Measurements from ENCODE around the gene GUCD1. TPM values are rescaled to one million over a fixed set of nuclear protein-coding genes. Genes with fewer than 3 reads are reported as not detected.

GUCD1 gene
- total RNA-seq, 2 experiments from 2014 or later, result 99.7 to 111 TPM

GRCh38 chr22:24566899-24567511 lies 12.1 kb upstream of the GUCD1 start:
- CTCF ChIA-PET, result no interaction called here
- Mint-ChIP-seq H3K4me3 (no peak overlapping the region), H3K27me3 (no peaks in the 10 kb centered on the region), H3K27ac (peak overlapping the region; percentile 30), H3K4me1 (ENCODE audit: low read depth) (peaks cover 36% of the 10 kb centered on the region), H3K9me3 (no peaks in the 10 kb centered on the region), H3K36me3 (ENCODE audit: low read depth) (peaks cover 43% of the 10 kb centered on the region)
- intact Hi-C loops (cut with micrococcal nuclease), result no loop called here
- DNase-seq, result no peak
- ATAC-seq, result no peak
- TF ChIP-seq, protein P1, sequence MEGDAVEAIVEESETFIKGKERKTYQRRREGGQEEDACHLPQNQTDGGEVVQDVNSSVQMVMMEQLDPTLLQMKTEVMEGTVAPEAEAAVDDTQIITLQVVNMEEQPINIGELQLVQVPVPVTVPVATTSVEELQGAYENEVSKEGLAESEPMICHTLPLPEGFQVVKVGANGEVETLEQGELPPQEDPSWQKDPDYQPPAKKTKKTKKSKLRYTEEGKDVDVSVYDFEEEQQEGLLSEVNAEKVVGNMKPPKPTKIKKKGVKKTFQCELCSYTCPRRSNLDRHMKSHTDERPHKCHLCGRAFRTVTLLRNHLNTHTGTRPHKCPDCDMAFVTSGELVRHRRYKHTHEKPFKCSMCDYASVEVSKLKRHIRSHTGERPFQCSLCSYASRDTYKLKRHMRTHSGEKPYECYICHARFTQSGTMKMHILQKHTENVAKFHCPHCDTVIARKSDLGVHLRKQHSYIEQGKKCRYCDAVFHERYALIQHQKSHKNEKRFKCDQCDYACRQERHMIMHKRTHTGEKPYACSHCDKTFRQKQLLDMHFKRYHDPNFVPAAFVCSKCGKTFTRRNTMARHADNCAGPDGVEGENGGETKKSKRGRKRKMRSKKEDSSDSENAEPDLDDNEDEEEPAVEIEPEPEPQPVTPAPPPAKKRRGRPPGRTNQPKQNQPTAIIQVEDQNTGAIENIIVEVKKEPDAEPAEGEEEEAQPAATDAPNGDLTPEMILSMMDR (IDR thresholded peaks at IDR 0.05), result no peak
- POLR2A ChIA-PET, result interaction anchor here (0.6 to 1.8 kb wide), 3 partner anchors 11 to 13 kb away, joined by 3 to 6 read pairs (median 5); partner anchors contain the start of gene SNRPD3

DNA sequence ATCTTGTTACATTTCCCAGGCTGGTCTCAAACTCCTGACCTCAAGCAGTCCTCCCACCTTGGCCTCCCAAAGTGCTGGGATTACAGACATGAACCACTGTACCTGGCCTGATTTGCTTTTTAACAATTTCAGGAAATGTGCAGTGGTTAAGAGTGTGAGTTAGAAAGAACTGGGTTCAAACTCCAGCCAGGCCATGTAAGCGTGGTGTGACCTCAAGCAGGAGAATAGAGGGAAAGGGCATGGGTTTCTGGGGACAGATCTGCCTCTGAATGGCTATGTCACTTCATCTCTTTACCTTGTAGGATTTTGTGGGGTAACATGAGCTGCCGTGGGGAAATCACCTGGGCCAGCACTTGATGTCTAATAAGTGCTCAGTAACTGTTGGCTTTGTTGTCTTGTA lies 10.1 kb upstream of the GUCD1 start:
- peaks cover 41% of the 10 kb centered on the region for H3K36me3 Mint-ChIP-seq (ENCODE audit: low read depth)
- H3K9me3 Mint-ChIP-seq, result no peaks in the 10 kb centered on the region
- CTCF ChIA-PET, result no interaction called here
- intact Hi-C loops (cut with micrococcal nuclease), result no loop called here
- DNase-seq, result no peak
- H3K27ac Mint-ChIP-seq, result peak overlapping the region; percentile 46
- H3K4me3 Mint-ChIP-seq, result no peak overlapping the region
- H3K27me3 Mint-ChIP-seq, result no peaks in the 10 kb centered on the region
- ATAC-seq, result no peak
- TF ChIP-seq, protein P1 (IDR thresholded peaks at IDR 0.05), result no peak
- POLR2A ChIA-PET, result interaction anchor here (1.1 to 1.6 kb wide), 2 partner anchors 9 to 11 kb away, joined by 3 to 4 read pairs; partner anchors contain the start of gene GUCD1
- H3K4me1 Mint-ChIP-seq (ENCODE audit: low read depth), result peaks cover 48% of the 10 kb centered on the region

DNA sequence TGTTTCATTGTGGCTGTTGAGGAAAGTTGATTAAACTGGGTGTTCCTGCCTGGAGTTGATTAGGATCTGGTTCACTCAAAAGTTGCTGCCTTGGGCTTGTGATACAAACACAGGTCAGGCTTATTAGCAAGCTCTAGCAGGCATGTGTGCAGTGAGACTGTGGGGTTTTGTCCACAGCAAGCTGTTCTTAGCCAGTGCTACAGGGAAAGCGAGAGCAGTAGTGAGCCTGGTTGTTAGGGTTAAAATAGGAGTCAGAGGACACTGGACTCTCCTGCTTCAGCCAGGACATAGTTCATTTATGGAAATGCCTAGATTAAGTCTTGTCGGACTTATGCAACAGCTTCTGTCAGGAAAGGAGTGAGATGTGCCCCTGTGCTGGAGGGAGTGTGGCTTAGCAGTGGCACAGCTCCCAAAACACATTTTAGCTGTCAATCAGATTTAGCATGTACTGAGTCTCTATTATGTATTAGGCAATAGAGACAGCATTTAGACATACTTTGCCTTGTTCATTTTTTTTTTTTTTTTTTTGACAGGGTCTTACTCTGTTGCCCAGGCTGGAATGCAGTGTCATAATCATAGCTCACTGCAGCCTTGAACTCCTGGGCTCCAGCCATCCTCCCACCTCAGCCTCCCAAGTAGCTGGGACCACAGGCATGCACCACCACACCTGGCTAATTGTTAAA lies 9.6 kb upstream of the GUCD1 start:
- DNase-seq, result no peak
- H3K9me3 Mint-ChIP-seq, result no peaks in the 10 kb centered on the region
- no peak for ATAC-seq
- peaks cover 51% of the 10 kb centered on the region for H3K4me1 Mint-ChIP-seq (ENCODE audit: low read depth)
- H3K36me3 Mint-ChIP-seq (ENCODE audit: low read depth), result peaks cover 40% of the 10 kb centered on the region
- peak overlapping the region; percentile 55 for H3K27ac Mint-ChIP-seq
- no peaks in the 10 kb centered on the region for H3K27me3 Mint-ChIP-seq
- H3K4me3 Mint-ChIP-seq, result no peak overlapping the region
- CTCF ChIA-PET, result no interaction called here
- intact Hi-C loops (cut with micrococcal nuclease), result no loop called here
- TF ChIP-seq, protein P1 (IDR thresholded peaks at IDR 0.05), result no peak
- POLR2A ChIA-PET, result interaction anchor here (1.1 to 1.6 kb wide), 3 partner anchors 8 to 18 kb away, joined by 3 to 4 read pairs (median 3); partner anchors contain the start of gene GUCD1

DNA sequence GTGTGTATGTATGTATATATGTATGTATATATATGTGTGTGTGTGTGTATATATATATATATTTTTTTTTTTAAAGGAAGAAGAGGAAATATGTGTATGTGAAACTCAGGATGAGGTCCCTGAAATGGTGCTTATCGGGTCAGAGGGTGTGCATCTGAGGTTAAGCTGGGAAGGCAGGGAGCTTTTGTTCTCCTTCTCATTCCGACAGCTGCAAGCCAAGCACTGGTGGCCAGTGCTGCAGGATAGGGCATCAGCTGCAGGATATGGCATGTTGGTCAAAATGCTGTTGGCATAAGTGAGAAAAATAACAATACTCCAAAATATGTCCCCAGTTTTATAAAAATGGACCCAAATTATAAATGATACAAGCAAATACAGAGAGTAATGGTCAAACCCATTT lies 8.3 kb upstream of the GUCD1 start:
- intact Hi-C loops (cut with micrococcal nuclease), result no loop called here

More for the DNA sequence above, 8.3 kb upstream of the GUCD1 start:
- CTCF ChIA-PET, result no interaction called here
- Mint-ChIP-seq H3K27ac (no peak overlapping the region), H3K4me3 (no peak overlapping the region), H3K4me1 (ENCODE audit: low read depth) (peaks cover 63% of the 10 kb centered on the region), H3K36me3 (ENCODE audit: low read depth) (peaks cover 44% of the 10 kb centered on the region), H3K9me3 (no peaks in the 10 kb centered on the region), H3K27me3 (no peaks in the 10 kb centered on the region)
- TF ChIP-seq, protein P1 (IDR thresholded peaks at IDR 0.05), result no peak
- POLR2A ChIA-PET, result interaction anchor here (1.0 to 1.6 kb wide), 3 partner anchors 9 to 21 kb away, joined by 3 to 4 read pairs (median 3); partner anchors contain the start of gene GUCD1
- no peak for ATAC-seq
- DNase-seq, result no peak

Data from activated CD8-positive, alpha-beta T cell treated with anti-CD3 and anti-CD28 coated beads for 36 hours (primary cell).